HepG2 (cell line): Measurements from ENCODE around the gene C5orf34. TPM values are rescaled to one million over a fixed set of nuclear protein-coding genes. Genes with fewer than 3 reads are reported as not detected.
A peak's percentile ranks its signal among the peaks of the same experiment; 100 is the strongest.
"Not testable (repeated sequence)": the region's sequence is repeated elsewhere in the genome, so short reads cannot be mapped to it uniquely, and the experiment has no call there.

Experiments
- ATAC-seq: fragments of 200-7000 bp; cut with Tn5 transposase; 3 replicates; pipeline ENCODE4 v1.9.1; 2020; ENCODE audit warnings: mild to moderate bottlenecking, moderate library complexity
- BruUV-seq: library from RNA; stranded (reverse); fragments of 400-500 nt; replicated peaks from 2 replicates; lab custom pipeline; 2021; lab: Mats Ljungman, UMichigan
- CTCF ChIA-PET: fragments of 300-600 bp; formaldehyde crosslinking; extraction: SDS; loops from one replicate; lab custom pipeline; 2021; ENCODE audit warnings: low total read pairs, inconsistent platforms, low intra/inter-chr PET ratio; lab: Yijun Ruan, JAX
- POLR2A ChIA-PET: fragments of 350-600 bp; sonication (Branson Sonifier 250); formaldehyde crosslinking; loops from one replicate; lab custom pipeline; 2020; ENCODE audit warnings: antibody characterized with exemption, inconsistent platforms; lab: Yijun Ruan, JAX
- DNase-seq: peaks from one replicate; pipeline ENCODE4 v3.0.0-alpha.2; 2015; ENCODE audit warnings: low spot score
- FAIRE-seq: peaks from 3 replicates; lab custom pipeline; 2011; peaks lifted over from hg19 to GRCh38; lab: Jason Lieb, UNC
- H2AFZ ChIP-seq: one replicate; pipeline ENCODE4 v1.6.1; 2011; ENCODE audit warnings: low read length, inconsistent platforms
- H3K27ac ChIP-seq: fragments of 300-600 bp; 3 replicates; pipeline ENCODE4 v1.8.0; 2011; ENCODE audit warnings: mixed run types, mild to moderate bottlenecking, mixed read lengths, low read length, inconsistent platforms; ENCODE audit not compliant: insufficient read depth; ENCODE audit errors: extremely low read length
- H3K27me3 ChIP-seq, 2 experiments: fragments of 200-600 bp in 1 of 2; 2 replicates in 1 of 2; 3 replicates in 1 of 2; pipeline versions ENCODE4 v1.6.0 to v1.8.0; 2011; ENCODE audit warnings: low read length in 2 of 2, mild to moderate bottlenecking in 2 of 2, moderate library complexity in 2 of 2, inconsistent platforms in 1 of 2; ENCODE audit not compliant: insufficient read depth in 2 of 2, control insufficient read depth in 1 of 2
- H3K36me3 ChIP-seq, 2 experiments: fragments of 200-600 bp in 1 of 2; replicated peaks in 1 of 2; 2 replicates in 1 of 2; 3 replicates in 1 of 2; pipeline versions ENCODE4 v1.5.1 to v1.8.0; 2011; ENCODE audit warnings: low read length in 2 of 2, inconsistent platforms in 1 of 2; ENCODE audit not compliant: insufficient read depth in 2 of 2, control insufficient read depth in 1 of 2
- H3K4me1 ChIP-seq: 2 replicates; pipeline ENCODE4 v1.5.1; 2012; ENCODE audit warnings: low read length, inconsistent platforms; ENCODE audit not compliant: insufficient read depth
- H3K4me2 ChIP-seq: 2 replicates; pipeline ENCODE4 v1.6.0; 2011; ENCODE audit warnings: low read depth, low read length, inconsistent platforms
- H3K4me3 ChIP-seq, 3 experiments: fragments of 200-600 bp in 1 of 3; sonication (generic), shearing (Covaris generic) in 1 of 3; replicated peaks in 1 of 3; 2 replicates each; pipeline ENCODE4 v1.5.1; 2011 to 2016; ENCODE audit warnings: low read length in 3 of 3, inconsistent platforms in 2 of 3, low read depth in 2 of 3, mild to moderate bottlenecking in 2 of 3, control low read depth in 1 of 3, mixed read lengths in 1 of 3; ENCODE audit not compliant: insufficient read depth in 1 of 3
- H3K79me2 ChIP-seq: one replicate; pipeline ENCODE4 v1.6.1; 2011; ENCODE audit warnings: low read length, inconsistent platforms; ENCODE audit not compliant: insufficient read depth
- H3K9ac ChIP-seq: 2 replicates; pipeline ENCODE4 v1.6.0; 2011; ENCODE audit warnings: mild to moderate bottlenecking, low read depth, low read length, inconsistent platforms; ENCODE audit not compliant: insufficient read depth
- H3K9me3 ChIP-seq: 2 replicates; pipeline ENCODE4 v1.5.1; 2012; ENCODE audit warnings: mild to moderate bottlenecking, low read length
- H4K20me1 ChIP-seq: 2 replicates; pipeline ENCODE4 v1.6.0; 2011; ENCODE audit warnings: inconsistent platforms, mild to moderate bottlenecking, low read length, moderate library complexity; ENCODE audit not compliant: insufficient read depth
- ATF1 ChIP-seq: IDR thresholded peaks from 2 replicates; pipeline ENCODE4 v1.6.1; 2016; ENCODE audit warnings: mild to moderate bottlenecking, control low read depth
- ATF5 ChIP-seq: sonication (generic); formaldehyde crosslinking; IDR thresholded peaks from 2 replicates; pipeline ENCODE4 v1.4.0; 2020; ENCODE audit warnings: mild to moderate bottlenecking, low read depth, missing genetic modification reagents
- HDAC1 ChIP-seq: sonication (generic); formaldehyde crosslinking; IDR thresholded peaks from 2 replicates; pipeline ENCODE4 v1.5.1; 2020; ENCODE audit warnings: mild to moderate bottlenecking, missing genetic modification reagents
- WGBS: methylation state at CpG from one replicate; pipeline ENCODE4 v1.1.6; 2017; ENCODE audit warnings: low lambda C conversion rate; 5-methylcytosine and 5-hydroxymethylcytosine counted together
- in situ Hi-C: cut with HindIII; loops from 2 replicates; pipeline ENCODE4 v1.10.0; 2017; ENCODE audit warnings: low pct_unique_long_range_greater_than_20kb; ENCODE audit not compliant: extremely low pct_ligation_motif_present
- intact Hi-C: fragments of 100-400 bp; cut with micrococcal nuclease; formaldehyde crosslinking; loops from one replicate; pipeline ENCODE4 v1.10.0; 2022; ENCODE audit not compliant: unreplicated experiment
- polyA plus RNA-seq, 8 experiments: library from polyadenylated mRNA; depleted of rRNA in 3 of 8; stranded (reverse) in 7 of 8; unstranded in 1 of 8; fragments of >200 nt; fragmentation: Illumina TruSeq in 4 of 8; extraction: Trizol in 4 of 8; gene quantifications; 2 replicates each; pipeline versions ENCODE4 v1.2.1 to v1.2.3, GENCODE V29; 2011 to 2016; ENCODE audit warnings: low read depth in 4 of 8, missing spikeins in 1 of 8, mixed read lengths in 1 of 8; ENCODE audit not compliant: insufficient read depth in 1 of 8
- total RNA-seq, 5 experiments: library from RNA; depleted of rRNA; stranded (reverse); fragments of >200 nt; fragmentation: Illumina TruSeq; extraction: Trizol; gene quantifications; 2 replicates each; pipeline ENCODE4 v1.2.3, GENCODE V29; 2016; ENCODE audit warnings: low read depth in 1 of 5
- TF ChIP-seq, protein P1 (sequence below): sonication (generic); formaldehyde crosslinking; IDR thresholded peaks from 2 replicates; pipeline ENCODE4 v1.4.0; 2020; ENCODE audit warnings: missing genetic modification reagents, mild to moderate bottlenecking, borderline replicate concordance

Gene C5orf34
- total and polyA plus RNA-seq, 2 of the 13 experiments (the other 11 are each of a cell fraction or from before 2014, with no cell fraction given), result 3.2 to 6.4 TPM

- FAIRE-seq, result no peak
- intact Hi-C loops, result loop anchor here (2.0 kb wide), 1 partner anchor 31 kb away; the partner anchor contains the start of gene TMEM267
- no peaks in the 10 kb centered on the region for H3K27me3 ChIP-seq
- peak overlapping the region; percentile 69 for H3K9ac ChIP-seq
- 5% methylated on average over 4 of the region's 4 CpGs for WGBS
- in situ Hi-C loops, result no loop called here
- H3K79me2 ChIP-seq, result peaks cover 21% of the 10 kb centered on the region
- TF ChIP-seq ATF5 (no peak), ATF1 (CRISPR knock-in tag) (no peak), HDAC1 (no peak)
- TF ChIP-seq, protein P1, sequence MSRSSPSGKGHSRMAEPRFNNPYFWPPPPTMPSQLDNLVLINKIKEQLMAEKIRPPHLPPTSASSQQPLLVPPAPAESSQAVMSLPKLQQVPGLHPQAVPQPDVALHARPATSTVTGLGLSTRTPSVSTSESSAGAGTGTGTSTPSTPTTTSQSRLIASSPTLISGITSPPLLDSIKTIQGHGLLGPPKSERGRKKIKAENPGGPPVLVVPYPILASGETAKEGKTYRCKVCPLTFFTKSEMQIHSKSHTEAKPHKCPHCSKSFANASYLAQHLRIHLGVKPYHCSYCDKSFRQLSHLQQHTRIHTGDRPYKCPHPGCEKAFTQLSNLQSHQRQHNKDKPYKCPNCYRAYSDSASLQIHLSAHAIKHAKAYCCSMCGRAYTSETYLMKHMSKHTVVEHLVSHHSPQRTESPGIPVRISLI, result no peak
- TF ChIP-seq, all 625 proteins: peak for 0
- ATAC-seq, result no peak
- Histone ChIP-seq H3K9me3 (no peaks in the 10 kb centered on the region), H3K36me3 (peaks cover 0 to 2% of the 10 kb centered on the region in 2 experiments; a peak in 1 of 5 replicates), H3K4me3 (peak overlapping the region; percentile 74 to 92 (median 82)), H3K4me1 (peaks cover 29% of the 10 kb centered on the region), H3K4me2 (peak overlapping the region; percentile 68), H4K20me1 (no peaks in the 10 kb centered on the region), H2AFZ (no peak overlapping the region), H3K27ac (peak overlapping the region; percentile 83)
- CTCF ChIA-PET, result no interaction called here
- POLR2A ChIA-PET, result interaction anchor here (2.2 kb wide), 1 partner anchor 11 kb away, joined by 15 read pairs; no protein-coding TSS in a partner anchor
- BruUV-seq, result no TSS peak
- peak; percentile 7 for DNase-seq
Measured at GRCh38 chr5:43514025-43514424, 923 bp downstream of the C5orf34 start.

GRCh38 chr5:43511062-43511461 is 3.9 kb downstream of the C5orf34 start:
- H3K36me3 ChIP-seq, H3K9ac ChIP-seq, DNase-seq, H3K27ac ChIP-seq, POLR2A ChIA-PET, H2AFZ ChIP-seq, ATAC-seq, in situ Hi-C loops, intact Hi-C loops, H3K4me3 ChIP-seq, CTCF ChIA-PET, FAIRE-seq, H3K27me3 ChIP-seq, H3K9me3 ChIP-seq, H4K20me1 ChIP-seq, BruUV-seq, H3K4me2 ChIP-seq: not testable (repeated sequence)
- 100% methylated on average over 10 of the region's 36 CpGs for WGBS
- Histone ChIP-seq H3K79me2 (peaks cover 21% of the 10 kb centered on the region), H3K4me1 (peaks cover 27% of the 10 kb centered on the region)
